GM20431 (cell line): ENCODE results near the gene MAP3K10.
"Not testable (repeated sequence)": the region's sequence is repeated elsewhere in the genome, so short reads cannot be mapped to it uniquely, and the experiment has no call there.

Experiments
- in situ Hi-C: fragments of 300-500 bp; cut with MseI, MboI; formaldehyde crosslinking; loops from one replicate; pipeline ENCODE4 v1.15.0; 2020; ENCODE audit warnings: low sequenced_read_pairs; ENCODE audit not compliant: unreplicated experiment

MAP3K10 gene

GRCh38 chr19:40214936-40215335 lies 23.7 kb downstream of the MAP3K10 start:
- in situ Hi-C loops, result no loop called here

DNA sequence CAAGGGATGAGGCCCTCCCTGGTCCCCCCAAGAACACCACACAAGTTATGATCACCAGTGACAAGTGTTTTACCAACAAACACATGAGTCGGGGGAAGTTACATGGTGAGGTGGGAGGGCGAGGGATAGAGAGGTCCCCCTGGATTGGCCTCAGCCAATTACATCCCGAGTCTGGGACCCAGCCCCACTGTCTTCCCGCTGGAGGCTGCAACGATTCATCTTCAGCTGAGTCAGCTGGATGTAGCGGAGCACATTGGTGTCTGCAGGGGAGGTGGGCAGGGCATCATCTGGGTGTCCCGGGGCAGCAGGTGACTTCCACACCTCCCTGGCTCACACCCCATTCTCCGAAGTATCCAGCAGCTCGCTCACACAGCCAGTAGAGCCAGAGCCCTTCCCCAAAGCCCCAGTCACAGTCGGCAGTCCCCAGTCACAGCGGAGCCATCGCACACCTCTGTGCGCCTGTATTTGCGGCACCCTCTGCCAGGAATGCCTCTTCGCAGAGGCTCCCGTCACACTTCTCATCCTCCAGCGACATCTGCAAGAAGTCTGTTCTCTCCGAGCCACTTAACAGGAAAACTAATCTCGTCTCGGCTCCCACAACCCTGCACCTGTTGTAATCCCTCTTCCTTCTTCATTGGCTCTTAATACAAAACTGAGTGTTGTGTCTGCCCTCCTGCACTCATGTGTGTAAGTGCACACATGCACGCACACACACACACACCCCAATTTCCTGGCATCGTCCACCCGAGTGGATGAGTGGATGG lies 25.0 kb downstream of the MAP3K10 start:
- in situ Hi-C loops, result no loop called here

- in situ Hi-C loops, result no loop called here
Measured at GRCh38 chr19:40216777-40217026, 25.5 kb downstream of the MAP3K10 start.

- in situ Hi-C loops, result no loop called here
Measured at GRCh38 chr19:40217027-40217810, 26.0 kb downstream of the MAP3K10 start.

DNA sequence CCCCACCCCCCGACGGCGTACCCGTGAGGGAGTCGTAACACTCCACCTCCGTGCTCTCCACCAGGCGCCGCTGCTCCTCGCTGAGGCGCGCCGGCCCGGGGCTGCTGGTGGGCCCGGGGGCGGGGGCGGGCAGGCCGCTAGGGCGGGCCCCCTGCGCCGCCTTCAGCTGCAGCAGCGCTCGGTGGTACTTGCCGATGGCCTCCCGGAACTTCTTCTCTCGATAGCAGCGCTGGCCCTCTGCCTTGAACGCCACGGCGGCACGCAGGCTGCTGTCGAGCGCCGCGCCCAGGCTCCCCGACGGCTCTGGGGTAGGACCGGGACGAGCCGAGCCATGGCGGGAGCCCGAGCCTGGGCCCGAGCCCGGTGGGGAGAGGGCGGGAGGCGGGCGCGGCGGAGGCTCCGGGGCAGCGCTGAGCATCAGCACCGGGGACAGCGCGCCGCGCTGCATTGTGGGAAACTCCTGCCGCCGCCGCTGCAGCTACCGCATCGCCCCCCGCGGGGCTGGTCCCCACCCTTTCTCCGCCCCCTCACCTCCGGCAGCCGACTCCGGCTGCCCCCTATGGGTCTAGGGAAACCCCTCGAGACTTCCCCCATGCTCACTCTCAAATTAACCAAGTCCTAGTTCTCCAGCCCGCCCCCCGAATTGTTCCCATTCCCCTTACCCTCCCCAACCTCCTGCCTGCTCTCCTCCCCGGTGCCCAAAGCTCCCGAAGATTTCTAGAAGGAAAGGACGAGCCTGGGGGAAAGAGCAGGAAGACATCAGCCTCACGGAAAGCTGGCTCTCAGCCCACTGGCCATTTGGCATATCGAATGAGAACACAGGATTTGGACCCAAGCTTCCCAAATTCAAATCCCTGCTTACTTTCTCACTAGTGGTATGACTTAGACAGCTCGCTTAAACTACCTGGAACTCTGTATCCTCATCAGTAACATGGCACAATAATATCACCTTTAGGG lies 27.0 kb downstream of the MAP3K10 start, which contains the start of gene TTC9B:
TTC9B (minus strand) TSS at position 451 of the 957 bp plus-strand sequence; CDS start at position 448, 3 bp downstream.
- in situ Hi-C loops, result no loop called here

GRCh38 chr19:40219029-40219428 lies 27.8 kb downstream of the MAP3K10 start:
- in situ Hi-C loops, result not testable (repeated sequence)

DNA sequence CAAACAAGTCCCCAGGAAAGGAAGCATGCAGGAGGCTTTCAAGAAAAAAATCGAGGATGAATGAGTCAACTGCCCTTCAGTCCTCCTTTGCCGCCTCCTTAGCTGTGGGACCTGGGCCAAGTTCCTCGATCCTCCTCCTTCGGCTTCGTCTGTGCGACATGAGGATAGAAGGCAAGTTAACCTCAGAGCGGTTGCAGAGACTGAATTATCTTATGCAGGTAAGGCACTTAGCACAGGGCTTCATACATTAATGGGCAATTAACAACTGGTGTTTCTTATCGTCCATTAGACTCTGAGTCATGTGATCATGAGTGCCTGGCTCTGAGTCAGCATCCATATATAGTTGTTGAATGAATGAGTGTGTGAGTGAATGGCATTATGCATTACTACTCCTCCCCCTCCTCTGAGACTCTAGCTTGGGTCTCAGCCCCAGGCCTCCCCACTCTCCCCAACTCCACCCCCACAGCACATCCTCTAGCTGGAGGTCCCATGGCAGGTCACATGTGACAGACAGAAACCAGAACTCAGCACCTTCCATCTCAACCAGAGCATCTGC lies 28.6 kb downstream of the MAP3K10 start:
- in situ Hi-C loops, result loop anchor here (10.0 kb wide), 1 partner anchor 85 kb away; no protein-coding TSS in a partner anchor

- in situ Hi-C loops, result loop anchor here (10.0 kb wide), 1 partner anchor 86 kb away; no protein-coding TSS in a partner anchor
Measured at GRCh38 chr19:40220674-40221073, 29.4 kb downstream of the MAP3K10 start.

DNA sequence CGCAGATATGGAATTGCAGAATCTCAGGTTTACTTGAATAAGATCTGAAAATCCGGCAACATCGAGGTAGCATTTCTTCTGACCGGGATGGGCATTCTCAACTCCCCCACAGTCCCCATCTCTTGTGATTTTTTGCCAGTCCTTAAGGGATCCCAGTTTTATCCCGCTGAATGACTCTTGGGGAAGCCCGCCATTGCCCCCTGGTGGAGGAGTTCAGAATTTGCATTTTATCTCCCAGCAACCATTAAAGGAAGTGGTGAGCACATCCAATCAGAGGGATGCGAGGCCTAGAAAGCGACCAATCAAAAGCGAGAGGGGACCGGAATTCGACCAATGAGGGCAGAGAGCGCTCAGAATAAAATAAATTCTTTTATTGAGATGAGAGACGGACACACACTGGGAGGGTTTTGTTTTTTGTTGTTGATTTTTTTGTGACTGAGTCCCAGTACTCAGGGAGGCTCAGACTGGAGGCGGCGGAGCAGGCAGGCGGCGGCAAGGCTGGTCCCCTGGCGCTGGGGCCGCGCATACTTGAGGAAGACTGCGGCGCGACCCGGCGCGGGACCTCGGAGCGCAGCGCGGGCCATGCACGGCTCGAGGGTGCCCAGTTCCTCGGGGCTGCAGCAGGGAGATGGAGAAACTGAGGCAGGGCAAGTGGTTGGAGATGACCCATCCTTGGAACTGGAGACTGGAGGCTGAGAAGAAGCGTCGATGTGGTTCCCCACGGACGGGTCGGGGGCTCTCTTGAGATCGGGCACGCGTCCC lies 30.8 kb downstream of the MAP3K10 start:
- in situ Hi-C loops, result loop anchor here (10.0 kb wide), 1 partner anchor 87 kb away; no protein-coding TSS in a partner anchor

GRCh38 chr19:40223135-40223822 lies 32.1 kb downstream of the MAP3K10 start:
- in situ Hi-C loops, result loop anchor here (10.0 kb wide), 1 partner anchor 88 kb away; no protein-coding TSS in a partner anchor

DNA sequence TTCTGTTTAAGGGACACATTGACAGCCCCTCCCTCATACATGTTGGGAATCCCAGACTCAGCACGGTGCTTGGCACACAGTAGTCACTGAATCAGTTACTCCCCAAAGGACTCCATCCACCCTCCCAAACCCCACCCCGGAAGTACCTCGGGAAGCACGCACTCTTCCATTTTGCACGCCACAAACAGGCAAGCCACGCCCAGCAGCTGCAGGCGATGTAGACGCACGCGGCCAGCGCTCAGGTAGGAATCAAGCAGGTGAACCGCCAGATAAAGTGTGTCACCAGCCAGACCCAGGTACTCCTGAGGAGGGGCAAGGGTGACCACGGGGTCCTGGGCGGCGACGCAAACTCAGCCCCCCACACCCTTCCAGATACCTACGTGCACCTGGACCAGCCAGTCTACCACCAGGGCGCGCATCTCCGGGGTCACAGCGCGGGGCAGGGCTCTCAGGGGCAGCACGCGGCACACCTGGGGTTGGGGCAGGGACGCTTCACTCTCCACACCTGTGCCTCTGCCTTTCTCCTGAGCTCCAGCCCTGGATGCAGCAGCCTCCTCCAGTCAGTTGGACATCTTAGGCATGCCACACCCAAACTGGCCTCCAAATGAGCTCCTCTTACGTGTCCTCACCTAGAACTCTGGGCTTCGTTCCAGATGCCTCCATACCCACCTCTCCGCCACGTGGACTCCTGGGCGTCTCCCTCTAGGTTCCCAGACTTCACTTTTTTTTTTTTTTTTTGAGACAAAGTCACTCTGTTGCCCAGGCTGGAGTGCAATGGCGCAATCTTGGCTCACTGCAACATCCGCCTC lies 33.3 kb downstream of the MAP3K10 start:
- in situ Hi-C loops, result loop anchor here (10.0 kb wide), 1 partner anchor 90 kb away; no protein-coding TSS in a partner anchor

DNA sequence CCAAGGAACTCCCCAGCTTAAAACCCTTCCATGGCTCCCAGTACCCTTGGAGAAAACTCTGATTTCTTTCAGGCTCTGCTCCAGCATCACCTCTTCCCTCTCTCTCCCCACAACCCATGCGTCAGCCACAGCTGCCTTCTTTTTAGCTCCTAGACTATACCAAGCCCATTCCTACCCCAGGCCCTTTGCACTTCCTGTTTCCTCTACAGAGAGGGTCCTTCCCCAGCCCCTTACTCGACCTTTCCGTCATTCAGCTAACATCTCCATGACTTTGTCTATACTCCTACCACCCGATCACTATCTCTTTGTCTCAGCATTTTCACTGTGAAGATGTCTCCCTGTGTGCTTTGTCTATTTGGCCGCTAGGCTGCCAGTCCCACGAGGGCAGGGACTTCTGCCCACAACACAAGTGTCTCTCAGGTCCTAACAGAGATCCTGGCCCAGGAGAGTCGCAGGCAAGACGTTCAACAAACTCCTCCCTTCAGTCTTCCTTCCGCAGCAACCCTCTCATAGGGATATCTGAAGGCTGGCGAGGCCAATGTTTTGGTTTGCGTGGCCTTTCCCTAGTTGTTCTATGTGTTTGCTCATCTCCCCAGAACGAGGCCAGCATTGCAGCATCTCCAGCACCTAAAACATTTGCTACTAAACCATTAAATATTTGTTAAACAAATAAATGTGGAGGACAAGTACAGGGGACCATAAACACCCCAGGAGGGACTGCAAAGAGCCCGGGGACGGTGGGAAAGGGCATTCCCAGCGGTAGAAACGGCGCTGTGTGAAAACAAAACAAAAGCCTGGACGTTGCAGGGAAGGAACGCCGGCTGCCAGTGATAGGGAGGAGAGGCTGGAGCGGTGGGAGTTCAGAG lies 34.4 kb downstream of the MAP3K10 start:
- in situ Hi-C loops, result loop anchor here (10.0 kb wide), 1 partner anchor 91 kb away; no protein-coding TSS in a partner anchor

GRCh38 chr19:40228346-40228745 lies 37.1 kb downstream of the MAP3K10 start:
- in situ Hi-C loops, result loop anchor here (10.0 kb wide), 1 partner anchor 94 kb away; no protein-coding TSS in a partner anchor

- in situ Hi-C loops, result loop anchor here (10.0 kb wide), 1 partner anchor 94 kb away; no protein-coding TSS in a partner anchor
Measured at GRCh38 chr19:40228863-40229262, 37.6 kb downstream of the MAP3K10 start.

GRCh38 chr19:40229484-40229883 lies 38.3 kb downstream of the MAP3K10 start:
- in situ Hi-C loops, result loop anchor here (10.0 kb wide), 1 partner anchor 95 kb away; no protein-coding TSS in a partner anchor

- in situ Hi-C loops, result loop anchor here (10.0 kb wide), 1 partner anchor 95 kb away; no protein-coding TSS in a partner anchor
Measured at GRCh38 chr19:40229926-40230417, 38.7 kb downstream of the MAP3K10 start.
